Articular chondrocyte of knee joint (primary cell): Measurements from ENCODE around the gene KCNC4. TPM values are rescaled to one million over a fixed set of nuclear protein-coding genes. Genes with fewer than 3 reads are reported as not detected.

Source experiments
- small RNA-seq: library from RNA; depleted of rRNA; stranded (forward); fragments of <200 nt; gene quantifications from one replicate; pipeline ENCODE3, GENCODE V24; 2012
- total RNA-seq: library from RNA; depleted of rRNA; stranded (reverse); fragments of >200 nt; gene quantifications from 2 replicates; pipeline ENCODE4 v1.2.3, GENCODE V29; 2012

Gene KCNC4
- 4.7 and 5.5 TPM in 2 replicates for total RNA-seq

DNA sequence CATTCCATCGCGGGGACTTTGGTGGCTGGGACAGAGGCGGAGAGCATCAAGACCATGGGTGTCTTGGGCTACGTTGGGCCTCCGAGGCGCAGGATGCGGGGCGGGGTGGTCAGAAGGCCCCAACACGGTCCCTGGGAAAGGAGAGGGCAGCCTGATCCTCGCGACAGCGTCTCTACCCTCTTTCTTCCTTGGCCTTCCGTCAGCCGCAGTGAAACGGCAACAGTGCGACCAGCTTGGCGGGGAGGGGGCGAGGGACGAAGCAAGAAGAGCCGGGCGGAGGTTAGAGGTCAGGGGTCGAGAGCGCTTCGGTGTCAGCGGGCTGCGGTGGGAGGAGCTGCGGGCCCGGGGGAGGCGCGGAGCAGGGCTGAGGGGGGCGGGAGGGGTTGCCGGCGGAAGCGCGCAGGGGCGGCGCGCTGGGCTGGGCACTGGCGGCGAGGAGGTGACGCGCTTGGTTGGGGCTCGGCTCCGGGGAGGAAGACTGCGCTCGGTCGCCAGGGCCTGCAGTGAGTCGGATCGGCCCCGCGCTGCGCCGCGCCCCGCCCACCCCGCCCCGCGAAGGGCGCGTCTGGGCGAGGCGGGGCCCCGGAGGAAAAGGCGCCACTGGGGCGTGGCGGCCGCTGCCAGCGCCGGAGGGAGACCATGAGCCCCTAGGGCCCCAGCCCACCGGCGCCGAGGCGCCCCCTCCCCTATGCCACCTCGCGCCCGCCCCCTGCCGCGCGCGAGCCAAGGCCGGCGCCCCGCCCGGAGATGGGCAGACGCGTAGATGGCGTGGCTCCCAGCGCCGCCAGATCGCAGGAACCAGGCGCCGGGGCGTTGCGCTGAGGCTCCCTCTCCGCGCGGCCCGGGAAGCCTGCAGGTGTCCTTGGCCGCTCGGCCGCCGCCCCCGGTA, at the start of gene KCNC4:
TSS of gene KCNC4 (plus strand) at position 600 of the 889 bp plus-strand sequence. CDS start 1,186 bp downstream, outside the sequence.

Small RNA genes within 50 kb of the gene (small RNA-seq; reads per million reads assigned to genes)
- gene AL137790.1 = not detected

Other genes starting within 250 kb of the KCNC4 start
- 67.6 and 73.0 TPM in 2 replicates for gene AHCYL1, start 225.5 kb upstream of the KCNC4 start, total RNA-seq
- 40.8 and 44.0 TPM in 2 replicates for gene STRIP1, start 175.7 kb upstream of the KCNC4 start, total RNA-seq
- 0.22 TPM in 1 of 2 replicates, not detected in the other for gene ALX3, start 139.6 kb upstream of the KCNC4 start, total RNA-seq
- 0.13 and 0.32 TPM in 2 replicates for gene UBL4B, start 97.9 kb upstream of the KCNC4 start, total RNA-seq
- 0.13 and 0.22 TPM in 2 replicates for gene SLC6A17, start 59.8 kb upstream of the KCNC4 start, total RNA-seq
- gene RBM15, start 129.1 kb downstream of the KCNC4 start, total RNA-seq = 28.9 and 30.6 TPM in 2 replicates
- gene SLC16A4, start 180.7 kb downstream of the KCNC4 start, total RNA-seq = 57.1 and 57.4 TPM in 2 replicates
- 63.8 and 77.5 TPM in 2 replicates for gene LAMTOR5, start 197.4 kb downstream of the KCNC4 start, total RNA-seq
- gene PROK1, start 240.8 kb downstream of the KCNC4 start, total RNA-seq = not detected in 2 replicates